H1 (cell line): ENCODE measurements around the gene CORO7. TPM values are rescaled to one million over a fixed set of nuclear protein-coding genes. Genes with fewer than 3 reads are reported as not detected.
A peak's percentile ranks its signal among the peaks of the same experiment; 100 is the strongest.

Experiments used
- CTCF ChIA-PET: fragments of 300-600 bp; sonication (Branson Sonifier 250); formaldehyde crosslinking; loops from one replicate; lab custom pipeline; 2021; ENCODE audit not compliant: partially characterized antibody; lab: Charles Lee
- POLR2A ChIA-PET: fragments of 300-600 bp; sonication (Branson Sonifier 250); formaldehyde crosslinking; loops from one replicate; lab custom pipeline; 2021; ENCODE audit warnings: inconsistent platforms; ENCODE audit not compliant: partially characterized antibody; lab: Charles Lee
- DNase-seq, 2 experiments: peaks; one replicate each; pipeline versions ENCODE4 v3.0.0 to v3.0.0-alpha.2; 2010 to 2022; ENCODE audit warnings: low spot score in 2 of 2, low read depth in 1 of 2, mixed read lengths in 1 of 2
- FAIRE-seq: peaks from 2 replicates; lab custom pipeline; 2011; peaks lifted over from hg19 to GRCh38; lab: Jason Lieb, UNC
- H2AFZ ChIP-seq: 2 replicates; pipeline ENCODE4 v1.8.1; 2012; ENCODE audit warnings: low read length, inconsistent platforms
- H2AK5ac ChIP-seq: 2 replicates; pipeline ENCODE4 v1.6.1; 2013; ENCODE audit warnings: low read depth, low read length
- H2BK120ac ChIP-seq: replicated peaks from 2 replicates; pipeline ENCODE3; 2013; ENCODE audit warnings: low read depth, low read length, inconsistent platforms
- H2BK12ac ChIP-seq: 2 replicates; pipeline ENCODE4 v1.6.1; 2013; ENCODE audit warnings: low read depth, low read length
- H2BK15ac ChIP-seq: 2 replicates; pipeline ENCODE4 v1.6.1; 2013; ENCODE audit warnings: low read length
- H2BK20ac ChIP-seq: 2 replicates; pipeline ENCODE4 v1.6.1; 2013; ENCODE audit warnings: low read length
- H2BK5ac ChIP-seq: 2 replicates; pipeline ENCODE4 v1.6.1; 2013; ENCODE audit warnings: low read depth, low read length
- H3K14ac ChIP-seq: 2 replicates; pipeline ENCODE4 v1.6.1; 2013; ENCODE audit warnings: inconsistent platforms; ENCODE audit not compliant: insufficient read length
- H3K18ac ChIP-seq: 2 replicates; pipeline ENCODE4 v1.6.1; 2013; ENCODE audit warnings: low read length; ENCODE audit errors: extremely low read depth
- H3K23ac ChIP-seq: 2 replicates; pipeline ENCODE4 v1.6.1; 2013; ENCODE audit warnings: inconsistent platforms; ENCODE audit not compliant: insufficient read length
- H3K23me2 ChIP-seq: 2 replicates; pipeline ENCODE4 v1.6.1; 2013; ENCODE audit warnings: low read depth, low read length
- H3K27ac ChIP-seq: 2 replicates; pipeline ENCODE4 v1.6.1; 2011; ENCODE audit warnings: low read depth, low read length, inconsistent platforms
- H3K27me3 ChIP-seq, 4 experiments: replicated peaks in 1 of 4; 1 replicate in 1 of 4; 2 replicates in 3 of 4; pipeline versions ENCODE4 v1.6.1 to v1.8.1; 2011 to 2013; ENCODE audit warnings: low read length in 3 of 4, mild to moderate bottlenecking in 3 of 4, inconsistent platforms in 2 of 4, mixed read lengths in 2 of 4, moderate library complexity in 1 of 4; ENCODE audit not compliant: control insufficient read depth in 3 of 4, insufficient read depth in 3 of 4; ENCODE audit errors: extremely low read depth in 1 of 4
- H3K36me3 ChIP-seq, 4 experiments: 2 replicates each; pipeline versions ENCODE4 v1.6.1 to v1.8.1; 2011 to 2013; ENCODE audit warnings: mild to moderate bottlenecking in 4 of 4, low read length in 3 of 4, moderate library complexity in 2 of 4, control low read depth in 1 of 4, inconsistent platforms in 1 of 4; ENCODE audit not compliant: insufficient read depth in 4 of 4, control insufficient read depth in 2 of 4
- H3K4ac ChIP-seq: replicated peaks from 2 replicates; pipeline ENCODE3; 2013; ENCODE audit warnings: low read length, low read depth, mixed read lengths, inconsistent platforms; ENCODE audit not compliant: insufficient read length
- H3K4me1 ChIP-seq, 4 experiments: replicated peaks in 1 of 4; 1 replicate in 1 of 4; 2 replicates in 3 of 4; pipeline versions ENCODE4 v1.6.1 to v1.8.1; 2011 to 2013; ENCODE audit warnings: low read length in 3 of 4, inconsistent platforms in 2 of 4, mixed read lengths in 1 of 4; ENCODE audit not compliant: insufficient read depth in 4 of 4, control insufficient read depth in 3 of 4
- H3K4me2 ChIP-seq, 2 experiments: 2 replicates each; pipeline versions ENCODE4 v1.6.1 to v1.8.1; 2011 to 2013; ENCODE audit warnings: low read depth in 2 of 2, low read length in 2 of 2, control low read depth in 1 of 2, inconsistent platforms in 1 of 2, mild to moderate bottlenecking in 1 of 2; ENCODE audit not compliant: insufficient read depth in 1 of 2
- H3K4me3 ChIP-seq, 4 experiments: fragments of 200-600, 300-600 bp in 1 of 4; sonication (generic), shearing (Covaris generic), sonication (Bioruptor Twin) in 1 of 4; 2 replicates each; pipeline versions ENCODE4 v1.5.1 to v1.8.1; 2011 to 2016; ENCODE audit warnings: low read length in 4 of 4, low read depth in 3 of 4, control low read depth in 2 of 4, inconsistent platforms in 2 of 4, mild to moderate bottlenecking in 2 of 4, mixed read lengths in 1 of 4, moderate library complexity in 1 of 4; ENCODE audit not compliant: insufficient read depth in 2 of 4; ENCODE audit errors: extremely low read depth in 1 of 4
- H3K56ac ChIP-seq: replicated peaks from 2 replicates; pipeline ENCODE3; 2013; ENCODE audit warnings: low read depth, mild to moderate bottlenecking, mixed read lengths, low read length, inconsistent platforms; ENCODE audit not compliant: insufficient read length
- H3K79me1 ChIP-seq: 2 replicates; pipeline ENCODE4 v1.6.1; 2013; ENCODE audit warnings: low read depth, low read length, control low read depth
- H3K79me2 ChIP-seq, 2 experiments: 2 replicates each; pipeline versions ENCODE4 v1.6.1 to v1.8.1; 2012 to 2013; ENCODE audit warnings: low read length in 2 of 2, mild to moderate bottlenecking in 2 of 2, inconsistent platforms in 1 of 2; ENCODE audit not compliant: insufficient read depth in 2 of 2, control insufficient read depth in 1 of 2
- H3K9ac ChIP-seq, 4 experiments: replicated peaks in 1 of 4; 1 replicate in 1 of 4; 2 replicates in 3 of 4; pipeline versions ENCODE4 v1.6.1 to v1.8.1; 2011 to 2013; ENCODE audit warnings: low read depth in 3 of 4, low read length in 3 of 4, control low read depth in 2 of 4, mild to moderate bottlenecking in 2 of 4, moderate library complexity in 2 of 4, inconsistent platforms in 1 of 4; ENCODE audit errors: extremely low read depth in 1 of 4
- H3K9me3 ChIP-seq, 2 experiments: 2 replicates each; pipeline versions ENCODE4 v1.6.1 to v1.8.1; 2012 to 2013; ENCODE audit warnings: mild to moderate bottlenecking in 2 of 2, moderate library complexity in 2 of 2, control low read depth in 1 of 2, inconsistent platforms in 1 of 2, low read depth in 1 of 2, low read length in 1 of 2, mixed read lengths in 1 of 2; ENCODE audit not compliant: insufficient read depth in 2 of 2
- H4K20me1 ChIP-seq, 2 experiments: replicated peaks in 1 of 2; 2 replicates each; pipeline versions ENCODE3 to v1.8.1; 2011 to 2013; ENCODE audit warnings: inconsistent platforms in 2 of 2, low read length in 2 of 2, mild to moderate bottlenecking in 1 of 2; ENCODE audit not compliant: insufficient read depth in 2 of 2, control insufficient read depth in 1 of 2
- H4K5ac ChIP-seq: 2 replicates; pipeline ENCODE4 v1.6.1; 2013; ENCODE audit warnings: low read length, low read depth, mixed read lengths, inconsistent platforms; ENCODE audit not compliant: insufficient read length
- H4K8ac ChIP-seq: 2 replicates; pipeline ENCODE4 v1.8.0; 2013; ENCODE audit warnings: mild to moderate bottlenecking, moderate library complexity, low read length, inconsistent platforms; ENCODE audit not compliant: insufficient read depth; ENCODE audit errors: extremely low read depth
- H4K91ac ChIP-seq: replicated peaks from 2 replicates; pipeline ENCODE3; 2013; ENCODE audit warnings: low read length, mixed read lengths, inconsistent platforms; ENCODE audit not compliant: insufficient read length
- CBX5 ChIP-seq: fragments of 300-800, 300-1000 bp; sonication (generic); IDR thresholded peaks from 2 replicates; pipeline ENCODE4 v1.7.1; 2016; ENCODE audit warnings: antibody characterized with exemption, low read length, low read depth
- CEBPB ChIP-seq: IDR thresholded peaks from 2 replicates; pipeline ENCODE4 v1.6.1; 2012; ENCODE audit warnings: low read depth, low read length
- CTBP2 ChIP-seq: IDR thresholded peaks from 2 replicates; pipeline ENCODE4 v1.7.0; 2011; ENCODE audit warnings: borderline replicate concordance, mild to moderate bottlenecking, moderate library complexity, mixed read lengths, low read length; ENCODE audit not compliant: insufficient read depth, insufficient read length
- EGR1 ChIP-seq: IDR thresholded peaks from 2 replicates; pipeline ENCODE4 v1.6.1; 2011; ENCODE audit warnings: low read depth, low read length, borderline replicate concordance
- GTF2F1 ChIP-seq: IDR thresholded peaks from 2 replicates; pipeline ENCODE4 v1.6.1; 2012; ENCODE audit warnings: low read depth, low read length, improper control_type of control experiment, borderline replicate concordance
- HDAC2 ChIP-seq, 2 experiments: fragments of 300-600 bp in 1 of 2; sonication (generic) in 1 of 2; IDR thresholded peaks; 2 replicates each; pipeline ENCODE4 v1.6.1; 2011 to 2012; ENCODE audit warnings: low read depth in 2 of 2, low read length in 2 of 2, mild to moderate bottlenecking in 2 of 2, moderate library complexity in 2 of 2, borderline replicate concordance in 1 of 2, inconsistent platforms in 1 of 2
- JUND ChIP-seq: IDR thresholded peaks from 2 replicates; pipeline ENCODE4 v1.6.1; 2011; ENCODE audit warnings: mild to moderate bottlenecking, improper control_type of control experiment, low read length
- SIN3A ChIP-seq, 2 experiments: IDR thresholded peaks in 1 of 2; conservative IDR thresholded peaks in 1 of 2; 2 replicates each; pipeline ENCODE4 v1.6.1; 2011 to 2012; ENCODE audit warnings: low read length in 2 of 2, improper control_type of control experiment in 1 of 2, low read depth in 1 of 2, mild to moderate bottlenecking in 1 of 2
- SP1 ChIP-seq: IDR thresholded peaks from 2 replicates; pipeline ENCODE4 v1.6.1; 2011; ENCODE audit warnings: low read depth, low read length
- SP4 ChIP-seq: IDR thresholded peaks from 2 replicates; pipeline ENCODE4 v1.6.1; 2012; ENCODE audit warnings: low read length, inconsistent platforms
- WGBS, 2 experiments: shearing (Covaris generic) in 1 of 2; methylation state at CpG; one replicate each; pipeline versions ENCODE4 v1.1.6 to v1.1.7; 2013 to 2015; ENCODE audit warnings: low lambda C conversion rate in 2 of 2, mixed read lengths in 2 of 2, inconsistent platforms in 1 of 2, low coverage in 1 of 2, missing lambda C conversion rate in 1 of 2; ENCODE audit not compliant: insufficient replicate concordance in 2 of 2, insufficient coverage in 1 of 2, insufficient read length in 1 of 2; ENCODE audit errors: extremely low coverage in 1 of 2, missing lambda C conversion rate in 1 of 2; 5-methylcytosine and 5-hydroxymethylcytosine counted together
- polyA plus RNA-seq, 7 experiments: library from polyadenylated mRNA; depleted of rRNA in 3 of 7; stranded (reverse) in 5 of 7; unstranded in 2 of 7; fragments of >200 nt in 5 of 7; fragments of 200-250 nt in 2 of 7; gene quantifications; 1 replicate in 5 of 7; 2 replicates in 1 of 7; 4 replicates in 1 of 7; pipeline versions ENCODE4 v1.2.1 to v1.2.3, GENCODE V29; 2011 to 2013; ENCODE audit warnings: missing spikeins in 2 of 7, mixed read lengths in 2 of 7
- total RNA-seq: library from RNA; stranded (reverse); fragmentation: NEBNext Ultra II Directional; extraction: Animal tissue kit (Norgen Biotek cat#: 25700); gene quantifications from 2 replicates; pipeline ENCODE4 v1.2.1, GENCODE V29; 2021

Gene CORO7
- total and polyA plus RNA-seq, 2 of the 8 experiments (the other 6 are each of a cell fraction or from before 2014, with no cell fraction given) = 25.2 to 29.8 TPM

DNA sequence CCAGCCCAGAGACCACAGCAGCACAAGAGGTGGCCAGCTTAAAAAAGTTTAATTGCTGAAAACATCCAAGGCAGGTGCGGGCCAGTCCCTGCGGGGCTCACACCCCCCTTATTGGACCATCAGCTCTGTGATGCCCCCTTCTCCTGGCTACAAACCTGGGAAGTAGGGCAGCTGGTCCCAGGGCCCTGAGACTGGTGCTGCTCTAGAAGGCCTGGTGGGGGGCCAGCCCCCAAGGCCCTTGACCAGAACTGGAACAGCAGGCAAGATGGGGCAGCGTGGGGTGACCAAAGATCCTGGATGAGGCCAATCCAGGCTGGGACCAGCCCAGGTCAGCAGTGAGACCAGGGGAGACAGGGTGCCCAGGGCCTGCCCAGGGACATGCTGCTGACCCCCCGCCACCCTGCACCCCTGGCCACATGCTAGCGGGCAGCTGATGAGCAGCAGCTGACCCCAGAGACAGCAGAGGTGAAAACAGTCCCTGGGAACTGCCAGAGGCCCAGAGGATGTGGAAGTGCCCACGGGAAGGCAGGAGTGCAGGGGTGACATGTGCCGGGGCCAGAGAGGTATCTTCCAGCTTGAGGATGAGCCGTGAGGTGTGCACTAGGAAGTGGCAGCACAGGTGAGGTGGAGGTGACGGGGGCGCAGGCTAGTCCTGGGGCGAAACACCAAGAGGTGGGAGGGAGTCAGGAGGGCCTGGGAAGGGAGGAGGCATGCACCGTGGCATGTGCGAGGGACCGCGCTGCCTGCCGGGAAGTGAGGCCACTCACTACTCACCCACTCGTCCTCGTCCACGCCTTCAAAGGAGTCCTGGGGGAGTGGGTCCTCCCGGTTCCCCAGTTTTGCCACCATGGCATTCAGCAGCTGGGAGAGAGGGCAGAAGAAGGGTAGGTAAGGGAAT lies 61.6 kb downstream of the CORO7 start:
- ChIA-PET CTCF (interaction anchor here (0.6 to 12.6 kb wide), 14 partner anchors 9 to 93 kb away, joined by 3 to 159 read pairs (median 4); no protein-coding TSS in a partner anchor), POLR2A (interaction anchor here (0.9 to 9.8 kb wide), 6 partner anchors 15 to 50 kb away, joined by 3 to 154 read pairs (median 4); no protein-coding TSS in a partner anchor)
- no peak overlapping the region for H2BK15ac ChIP-seq
- 0 out of 2 replicates have a peak overlapping the region, but pooled peaks have one; percentile 27 for H2BK12ac ChIP-seq
- H3K23me2 ChIP-seq = no peaks in the 10 kb centered on the region; the same call in 1 of the 2 replicates
- no peak overlapping the region for H4K5ac ChIP-seq
- H3K18ac ChIP-seq = no peak overlapping the region
- H3K27me3 ChIP-seq = peaks cover 0 to 2% (median 0%) of the 10 kb centered on the region in 4 experiments; a peak in 1 of 7 replicates
- H3K79me2 ChIP-seq = peaks cover 3 to 11% of the 10 kb centered on the region in 2 experiments
- peak overlapping the region; percentile 35; the same call in 1 of the 2 replicates for H2BK5ac ChIP-seq
- no peak for FAIRE-seq
- no peak overlapping the region for H3K56ac ChIP-seq
- no peak overlapping the region for H3K23ac ChIP-seq
- H4K91ac ChIP-seq = peak overlapping the region; percentile 19
- no peaks in the 10 kb centered on the region for H3K9me3 ChIP-seq
- H2AK5ac ChIP-seq = 0 out of 2 replicates have a peak overlapping the region, but pooled peaks have one; percentile 32
- DNase-seq = no peak
- H3K4me1 ChIP-seq = peaks cover 0 to 3% (median 3%) of the 10 kb centered on the region in 4 experiments; a peak in 4 of 7 replicates
- H3K4me2 ChIP-seq = no peak overlapping the region
- no peak overlapping the region for H3K9ac ChIP-seq
- no peaks in the 10 kb centered on the region for H3K79me1 ChIP-seq
- no peak overlapping the region for H3K4ac ChIP-seq
- H2AFZ ChIP-seq = no peak overlapping the region
- no peak overlapping the region for H2BK120ac ChIP-seq
- H3K4me3 ChIP-seq = no peak overlapping the region
- 90% methylated on average over 18 of the region's 20 CpGs; no CpG with 5 or more reads in 1 of the 2 experiments for WGBS, 2 experiments
- H2BK20ac ChIP-seq = no peak overlapping the region
- H3K36me3 ChIP-seq = no peaks in the 10 kb centered on the region
- H4K8ac ChIP-seq = peak overlapping the region; percentile 46; the same call in 1 of the 2 replicates
- peaks cover 0 to 1% of the 10 kb centered on the region in 2 experiments for H4K20me1 ChIP-seq
- no peak overlapping the region for H3K14ac ChIP-seq
- H3K27ac ChIP-seq = no peak overlapping the region
- TF ChIP-seq SP1 (no peak), GTF2F1 (no peak), CEBPB (no peak), SIN3A (conservative IDR thresholded peaks at IDR 0.05 in 1 of 2, IDR thresholded peaks at IDR 0.05 in 1 of 2; ENCODE audit: low read depth in 1 of 2, low read length in 2 of 2) (no peak), JUND (no peak), CTBP2 (no peak), CBX5 (no peak), EGR1 (no peak), HDAC2 (IDR thresholded peaks at IDR 0.05; ENCODE audit: borderline replicate concordance in 1 of 2, low read depth in 2 of 2, low read length in 2 of 2) (no peak), SP4 (no peak)
